ENCODE data around the gene NTSR1.

Gene NTSR1

DNA sequence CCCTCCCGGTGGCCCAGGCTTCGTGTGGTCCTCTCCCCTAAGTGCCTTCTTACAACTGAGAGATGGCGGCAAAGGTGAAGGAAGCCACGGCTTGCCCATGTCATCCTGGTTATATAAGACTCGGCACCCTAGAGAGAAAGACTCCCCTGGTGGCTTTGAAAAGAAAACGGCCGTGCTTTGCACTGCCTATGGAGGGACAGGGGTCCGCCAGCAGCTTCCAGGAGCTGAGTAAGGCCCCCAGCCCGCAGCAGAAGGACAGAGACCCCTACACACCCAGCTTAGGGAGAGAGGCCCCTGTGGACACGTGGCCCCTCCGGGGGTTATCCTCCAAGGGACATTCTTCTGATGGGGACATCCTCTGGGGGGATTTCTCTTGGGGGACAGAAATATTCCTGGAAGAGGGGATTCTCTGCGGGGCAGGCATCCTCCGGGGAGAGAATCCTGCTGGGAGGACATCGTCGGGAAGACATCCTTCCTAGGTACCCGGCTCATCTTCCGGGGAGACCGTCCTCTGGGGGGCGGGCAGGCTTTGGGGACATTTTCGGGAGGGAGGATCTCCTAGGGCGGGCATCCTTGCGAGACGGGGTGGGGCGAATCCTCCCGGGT is 95.5 kb downstream of the NTSR1 start:
- H3K4me3 ChIP-seq (ENCODE audit: low read depth, low read length) = peak overlapping the region; percentile 76
- DNase-seq (ENCODE audit: low read depth) = no peak

DNA sequence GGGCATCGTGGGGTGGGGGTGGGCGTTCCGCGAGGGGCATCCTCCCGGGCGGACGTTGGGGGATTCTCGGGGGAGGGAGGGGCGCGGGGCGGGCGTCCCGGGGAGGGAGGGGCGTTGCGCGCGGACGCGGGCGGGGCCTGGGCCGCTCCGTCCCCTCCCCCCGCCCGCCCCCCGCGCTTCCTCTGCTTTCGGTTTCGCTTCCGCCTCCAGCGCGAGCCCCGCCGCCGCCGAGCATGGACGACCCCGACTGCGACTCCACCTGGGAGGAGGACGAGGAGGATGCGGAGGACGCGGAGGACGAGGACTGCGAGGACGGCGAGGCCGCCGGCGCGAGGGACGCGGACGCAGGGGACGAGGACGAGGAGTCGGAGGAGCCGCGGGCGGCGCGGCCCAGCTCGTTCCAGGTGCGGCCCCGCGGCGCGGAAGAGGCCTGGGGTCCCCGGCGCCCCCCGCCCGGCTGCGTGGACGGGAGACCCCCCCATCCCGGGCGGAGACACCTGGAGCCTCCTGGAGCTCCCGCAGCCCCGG is 96.1 kb downstream of the NTSR1 start, which contains the start of gene OGFR:
TSS of gene OGFR (plus strand) at position 209 of the 528 bp plus-strand sequence. CDS start at position 234, 25 bp downstream.
- peak within 1 kb of the TSS; percentile 76 for H3K4me3 ChIP-seq (ENCODE audit: low read depth, low read length)

DNA sequence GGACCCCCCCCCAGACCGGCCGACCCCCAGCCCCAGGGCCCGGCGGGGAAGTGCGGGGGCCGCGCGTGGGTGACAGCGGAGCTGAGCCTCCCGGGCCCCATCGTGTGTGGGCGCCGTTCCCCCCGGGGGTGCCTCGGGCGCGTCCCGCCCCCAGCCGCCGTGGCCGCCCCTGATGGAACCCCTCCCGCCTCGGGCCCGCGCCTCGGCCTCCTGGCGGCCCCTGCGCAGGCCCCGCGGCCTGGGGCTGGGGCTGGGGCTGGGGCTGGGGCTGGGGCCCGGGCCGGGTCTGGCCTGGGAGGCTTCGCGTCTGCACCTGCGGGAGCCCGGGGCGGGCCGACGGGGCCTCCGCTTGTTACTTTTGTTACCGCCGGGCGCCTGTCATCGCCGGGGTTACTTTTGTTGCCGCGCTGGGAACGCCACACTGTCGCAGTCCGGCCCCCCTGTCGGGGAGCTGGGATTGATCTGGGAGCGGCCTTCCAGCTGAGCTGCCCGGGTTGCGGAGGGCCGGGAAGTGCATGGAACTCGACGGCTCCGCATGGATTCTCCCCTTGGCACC is 96.6 kb downstream of the NTSR1 start:
- no peak for DNase-seq (ENCODE audit: low read depth)
- peak overlapping the region; percentile 76 for H3K4me3 ChIP-seq (ENCODE audit: low read depth, low read length)

More for the DNA sequence above, 96.1 kb downstream of the NTSR1 start, which contains the start of gene OGFR:
- DNase-seq (ENCODE audit: low read depth) = no peak

DNA sequence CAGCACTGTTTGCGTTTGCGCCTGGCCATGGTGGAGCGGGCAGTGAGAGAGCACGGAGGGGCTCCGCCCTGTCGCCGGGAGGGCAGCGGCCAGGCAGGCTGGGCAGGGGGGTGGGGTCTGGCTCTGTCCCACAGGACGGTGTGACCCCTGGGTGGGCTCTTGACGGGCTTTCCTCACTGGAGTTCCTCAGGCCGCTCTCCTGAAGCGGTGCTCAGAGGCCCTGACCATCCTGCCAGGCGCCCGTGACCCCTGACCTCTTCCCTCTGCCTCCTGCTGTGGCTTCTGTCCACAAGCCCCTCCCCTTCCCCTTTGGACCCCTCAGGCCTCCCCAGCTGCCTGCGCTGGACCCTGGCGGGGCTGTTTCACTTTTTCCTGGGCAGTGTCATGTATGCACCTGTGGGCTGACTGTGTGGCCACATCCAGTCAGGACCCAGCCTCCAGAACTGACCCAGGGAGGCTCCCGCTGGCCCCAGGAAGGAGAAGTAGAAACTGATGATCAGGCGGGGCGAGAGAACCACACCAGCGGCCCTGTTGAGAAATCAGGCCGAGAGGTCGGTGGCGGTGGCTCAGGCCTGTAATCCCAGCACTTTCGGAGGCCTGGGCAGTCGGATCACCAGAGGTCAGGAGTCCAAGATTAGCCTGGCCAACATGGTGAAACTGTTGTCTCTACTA is 97.2 kb downstream of the NTSR1 start:
- peak overlapping the region; percentile 76 for H3K4me3 ChIP-seq (ENCODE audit: low read depth, low read length)
- no peak for DNase-seq (ENCODE audit: low read depth)

DNA sequence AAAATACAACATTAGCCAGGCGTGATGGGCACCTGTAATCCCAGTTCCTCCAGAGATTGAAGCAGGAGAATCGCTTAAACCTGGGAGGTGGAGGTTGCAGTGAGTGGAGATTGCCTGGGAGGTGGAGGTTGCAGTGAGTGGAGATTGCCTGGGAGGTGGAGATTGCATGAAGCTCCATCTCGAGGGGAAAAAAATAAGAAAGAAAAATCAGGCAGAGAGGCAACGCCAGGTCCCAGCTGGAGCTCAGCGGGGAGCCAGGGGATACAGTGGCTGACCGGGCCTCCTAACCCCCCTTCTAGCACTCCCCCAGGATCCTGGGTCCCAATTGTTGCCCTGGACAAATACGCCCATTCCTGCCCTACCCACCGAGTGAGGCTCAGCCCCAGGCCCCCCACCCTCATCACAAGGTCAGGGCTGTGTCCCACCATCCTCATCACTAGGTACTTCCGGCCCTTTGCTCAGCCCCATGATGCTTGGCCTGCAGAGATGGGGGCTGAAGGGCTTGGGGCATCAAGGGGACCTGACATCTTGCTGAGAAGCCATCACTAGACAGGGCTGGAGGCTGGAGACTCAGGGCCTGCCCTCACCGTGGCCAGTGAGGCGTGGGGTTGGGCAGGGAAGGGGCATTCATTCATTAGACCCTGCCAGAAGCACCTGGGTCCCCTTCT is 97.9 kb downstream of the NTSR1 start:
- peak overlapping the region; percentile 76 for H3K4me3 ChIP-seq (ENCODE audit: low read depth, low read length)
- DNase-seq (ENCODE audit: low read depth) = no peak

DNA sequence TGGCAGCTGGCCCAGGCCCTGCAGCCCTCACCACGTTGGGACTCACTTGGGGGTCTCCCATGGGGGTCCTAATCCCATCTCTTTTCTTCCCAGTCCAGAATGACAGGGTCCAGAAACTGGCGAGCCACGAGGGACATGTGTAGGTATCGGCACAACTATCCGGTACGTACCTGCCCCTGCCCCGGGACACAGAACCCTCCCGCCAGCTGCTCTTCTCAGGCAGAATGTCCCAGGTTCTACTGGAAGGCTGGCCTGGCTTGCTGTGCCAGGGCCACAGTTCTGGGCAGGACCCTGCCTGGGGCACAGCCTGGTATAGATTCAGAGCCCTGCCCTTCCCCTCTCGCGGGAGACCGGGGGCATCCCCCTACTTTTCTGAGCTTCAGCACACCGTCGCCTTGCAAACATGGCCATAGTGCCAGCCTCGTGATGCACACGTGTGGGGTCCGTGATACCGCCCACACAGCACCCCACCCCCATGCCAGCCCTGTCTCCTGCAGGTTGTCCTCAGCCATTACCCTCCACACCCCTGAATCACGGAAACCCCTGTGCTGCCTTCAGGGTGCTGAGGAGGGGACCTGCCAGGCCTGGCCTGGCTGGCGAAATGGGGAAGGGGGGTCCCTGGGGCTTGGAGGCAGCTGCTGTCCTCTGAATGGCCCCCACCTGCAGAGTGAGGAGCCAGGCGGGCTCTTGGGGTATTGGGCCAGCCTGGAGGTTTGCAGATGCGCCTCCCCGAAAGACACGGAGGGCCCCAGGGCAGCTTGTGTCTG is 99.0 kb downstream of the NTSR1 start:
- H3K4me3 ChIP-seq (ENCODE audit: low read depth, low read length) = no peak overlapping the region

DNA sequence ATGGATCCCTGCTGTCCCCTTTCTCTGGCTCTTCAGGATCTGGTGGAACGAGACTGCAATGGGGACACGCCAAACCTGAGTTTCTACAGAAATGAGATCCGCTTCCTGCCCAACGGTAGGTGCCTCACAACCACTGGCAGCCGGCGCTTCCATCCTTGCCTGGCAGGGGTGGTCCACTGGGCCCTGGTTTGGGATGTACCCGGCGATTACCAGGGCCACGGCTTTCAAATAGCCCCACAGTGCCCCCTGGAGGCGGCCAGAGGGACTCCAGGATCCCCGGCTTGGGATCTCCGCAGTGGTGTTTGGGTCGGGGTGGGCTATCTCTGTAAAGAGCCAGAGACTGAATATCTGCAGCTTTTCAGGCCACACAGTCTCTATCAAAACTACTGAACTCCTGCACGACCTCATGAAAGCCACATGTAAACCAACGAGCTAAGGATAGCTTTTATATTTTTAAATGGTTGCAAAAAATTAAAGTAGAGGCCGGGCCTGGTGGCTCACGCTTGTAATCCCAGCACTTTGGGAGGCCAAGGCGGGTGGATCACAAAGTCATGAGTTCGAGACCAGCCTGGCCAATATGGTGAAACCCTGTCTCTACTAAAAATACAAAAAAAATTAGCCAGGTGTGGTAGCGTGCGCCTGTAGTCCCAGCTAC is 99.7 kb downstream of the NTSR1 start:
- no peak for DNase-seq (ENCODE audit: low read depth)
- H3K4me3 ChIP-seq (ENCODE audit: low read depth, low read length) = no peak overlapping the region

More for the DNA sequence above, 99.0 kb downstream of the NTSR1 start:
- DNase-seq (ENCODE audit: low read depth) = no peak

DNA sequence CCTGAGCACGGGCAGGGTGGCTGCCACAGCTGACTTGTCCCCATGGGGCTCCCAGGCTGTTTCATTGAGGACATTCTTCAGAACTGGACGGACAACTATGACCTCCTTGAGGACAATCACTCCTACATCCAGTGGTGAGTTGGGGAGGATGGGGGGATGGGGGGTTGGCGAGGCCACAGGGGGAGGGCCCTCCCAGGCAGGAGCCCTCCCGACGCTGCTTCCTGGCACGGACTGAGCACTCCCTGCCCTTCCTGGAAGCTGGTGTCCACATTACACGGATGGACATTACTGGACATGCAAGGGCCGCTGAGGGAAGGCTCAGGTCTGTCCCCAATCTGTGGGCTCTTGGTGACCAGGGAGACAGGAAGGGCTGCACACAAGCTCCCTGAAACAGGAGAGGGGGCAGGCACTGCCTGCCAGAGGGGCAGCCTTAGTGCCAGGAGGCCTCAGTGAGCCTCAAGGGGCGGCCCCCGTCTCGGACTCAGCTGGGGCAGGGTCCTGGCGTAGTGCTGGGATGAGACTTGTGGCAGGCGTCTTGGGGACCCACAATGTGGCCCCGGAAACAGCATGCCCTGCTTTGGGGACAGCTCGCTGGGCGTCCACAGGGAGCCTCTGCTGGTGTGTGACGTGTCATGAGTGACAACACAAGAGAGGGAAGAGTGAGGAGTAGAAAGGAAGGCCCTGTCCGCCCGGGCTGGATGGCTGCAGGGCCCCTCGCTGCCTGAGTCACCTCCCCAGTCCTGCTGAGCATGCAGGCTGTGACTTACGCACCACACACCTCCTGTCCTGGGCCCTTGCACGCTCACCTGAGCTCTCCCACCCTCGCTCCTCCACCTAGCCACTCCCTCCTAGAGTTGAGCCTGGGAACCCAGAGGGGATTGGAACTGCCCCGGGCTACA is 101.1 kb downstream of the NTSR1 start:
- no peak overlapping the region for H3K4me3 ChIP-seq (ENCODE audit: low read depth, low read length)
- DNase-seq (ENCODE audit: low read depth) = no peak

DNA sequence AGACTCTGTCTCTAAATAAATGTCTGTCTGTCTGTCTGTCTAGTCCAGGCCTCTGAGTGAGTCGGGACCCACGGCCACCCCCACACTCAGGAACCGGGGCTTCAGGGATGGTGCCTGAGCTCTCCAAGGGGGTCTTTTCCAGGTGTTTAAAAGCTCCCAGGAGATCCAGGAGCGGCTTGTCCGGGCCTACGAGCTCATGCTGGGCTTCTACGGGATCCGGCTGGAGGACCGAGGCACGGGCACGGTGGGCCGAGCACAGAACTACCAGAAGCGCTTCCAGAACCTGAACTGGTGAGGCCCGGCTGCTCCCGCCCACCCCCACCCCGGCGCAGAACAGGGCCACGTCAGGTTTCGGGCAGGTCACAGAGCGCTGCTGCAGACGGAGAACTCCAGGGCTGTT is 102.7 kb downstream of the NTSR1 start:
- no peak for DNase-seq (ENCODE audit: low read depth)

DNA sequence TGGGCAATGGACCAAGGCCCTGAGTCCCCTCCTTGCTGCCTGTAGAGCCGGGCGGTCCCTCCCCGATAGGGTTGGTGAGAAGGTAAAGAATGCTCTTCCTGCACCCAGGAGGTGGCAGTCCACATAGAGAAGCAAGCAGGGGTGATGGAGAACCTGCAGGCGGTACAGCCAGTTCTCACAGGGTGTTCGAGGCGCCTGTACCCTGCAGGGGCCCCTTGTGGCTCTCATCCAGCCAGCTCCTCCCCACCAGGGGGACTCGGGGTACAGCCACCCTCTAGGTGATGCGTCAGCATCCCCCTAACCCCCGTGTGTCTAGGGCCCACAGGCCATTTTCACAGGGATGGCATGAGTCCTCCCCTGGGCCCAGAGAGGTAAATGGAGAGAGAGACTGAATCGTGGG is 103.1 kb downstream of the NTSR1 start:
- no peak overlapping the region for H3K4me3 ChIP-seq (ENCODE audit: low read depth, low read length)
- no peak for DNase-seq (ENCODE audit: low read depth)

More for the DNA sequence above, 102.7 kb downstream of the NTSR1 start:
- no peak overlapping the region for H3K4me3 ChIP-seq (ENCODE audit: low read depth, low read length)

Measured in skeletal muscle cell (primary cell).